Liver (tissue), 9 donors: ENCODE data around the gene GNAS-AS1. TPM values are rescaled to one million over a fixed set of nuclear protein-coding genes. Genes with fewer than 3 reads are reported as not detected.

Source experiments
- DNase-seq: peaks from one replicate; pipeline ENCODE4 v3.0.0-alpha.2; 2017; ENCODE audit warnings: low spot score
- H3K27ac ChIP-seq, 2 donors: one replicate each; pipeline ENCODE4 v1.7.0; 2013; ENCODE audit warnings: inconsistent platforms in 2 of 2, low read length in 2 of 2, control low read depth in 1 of 2, low read depth in 1 of 2, mild to moderate bottlenecking in 1 of 2
- H3K27me3 ChIP-seq, 4 donors: one replicate each; pipeline versions ENCODE4 v1.6.1 to v1.7.0; 2013; ENCODE audit warnings: low read length in 3 of 4, inconsistent platforms in 1 of 4, mild to moderate bottlenecking in 1 of 4, moderate library complexity in 1 of 4; ENCODE audit not compliant: control insufficient read depth in 4 of 4, insufficient read depth in 4 of 4
- H3K36me3 ChIP-seq, 4 donors: one replicate each; pipeline versions ENCODE4 v1.6.1 to v1.7.0; 2013; ENCODE audit warnings: low read length in 3 of 4, mild to moderate bottlenecking in 3 of 4, low read depth in 1 of 4, moderate library complexity in 1 of 4; ENCODE audit not compliant: control insufficient read depth in 4 of 4, insufficient read depth in 3 of 4
- H3K4me1 ChIP-seq, 4 donors: one replicate each; pipeline versions ENCODE4 v1.6.1 to v1.7.0; 2013; ENCODE audit warnings: low read length in 3 of 4, mild to moderate bottlenecking in 3 of 4, moderate library complexity in 1 of 4; ENCODE audit not compliant: control insufficient read depth in 4 of 4, insufficient read depth in 4 of 4
- H3K4me3 ChIP-seq, 3 donors: one replicate each; pipeline versions ENCODE4 v1.6.1 to v1.7.0; 2013; ENCODE audit warnings: low read length in 3 of 3, control low read depth in 1 of 3, low read depth in 1 of 3, mild to moderate bottlenecking in 1 of 3
- H3K9ac ChIP-seq, 2 donors: one replicate each; pipeline ENCODE4 v1.7.0; 2013; ENCODE audit warnings: low read length in 2 of 2, mild to moderate bottlenecking in 2 of 2, moderate library complexity in 2 of 2, control low read depth in 1 of 2, low read depth in 1 of 2
- H3K9me3 ChIP-seq, 4 donors: one replicate each; pipeline versions ENCODE4 v1.6.1 to v1.7.0; 2013; ENCODE audit warnings: low read length in 3 of 4; ENCODE audit not compliant: control insufficient read depth in 4 of 4
- EGR1 ChIP-seq, 2 donors: IDR thresholded peaks; 2 replicates each; pipeline ENCODE4 v1.6.1; 2016 to 2018; ENCODE audit warnings: antibody characterized with exemption in 2 of 2, low read depth in 2 of 2
- FOXA1 ChIP-seq: IDR thresholded peaks from 2 replicates; pipeline ENCODE4 v1.6.1; 2016; ENCODE audit warnings: antibody characterized with exemption
- FOXA2 ChIP-seq: IDR thresholded peaks from 2 replicates; pipeline ENCODE4 v1.6.1; 2016; ENCODE audit warnings: antibody characterized with exemption
- GABPA ChIP-seq, 2 donors: IDR thresholded peaks in 1 of 2; conservative IDR thresholded peaks in 1 of 2; 2 replicates each; pipeline ENCODE4 v1.6.1; 2016; ENCODE audit warnings: antibody characterized with exemption in 2 of 2, mild to moderate bottlenecking in 1 of 2, moderate library complexity in 1 of 2
- HNF4A ChIP-seq, 2 donors: conservative IDR thresholded peaks; 2 replicates each; pipeline ENCODE4 v1.6.1; 2016; ENCODE audit warnings: antibody characterized with exemption in 2 of 2, mild to moderate bottlenecking in 2 of 2
- HNF4G ChIP-seq: IDR thresholded peaks from 2 replicates; pipeline ENCODE4 v1.6.1; 2016; ENCODE audit warnings: antibody characterized with exemption
- JUND ChIP-seq, 2 donors: IDR thresholded peaks; 2 replicates each; pipeline ENCODE4 v1.6.1; 2016; ENCODE audit warnings: antibody characterized with exemption in 2 of 2
- NR2F2 ChIP-seq: IDR thresholded peaks from 2 replicates; pipeline ENCODE4 v1.6.1; 2016; ENCODE audit warnings: antibody characterized with exemption
- RAD21 ChIP-seq, 2 donors: IDR thresholded peaks; 2 replicates each; pipeline ENCODE4 v1.6.1; 2016; ENCODE audit warnings: antibody characterized with exemption in 2 of 2, mild to moderate bottlenecking in 2 of 2
- RXRA ChIP-seq, 2 donors: IDR thresholded peaks; 2 replicates each; pipeline ENCODE4 v1.6.1; 2017 to 2018; ENCODE audit warnings: antibody characterized with exemption in 2 of 2, mild to moderate bottlenecking in 1 of 2
- SP1 ChIP-seq: IDR thresholded peaks from 2 replicates; pipeline ENCODE4 v1.6.1; 2018; ENCODE audit warnings: antibody characterized with exemption, mild to moderate bottlenecking
- TAF1 ChIP-seq: conservative IDR thresholded peaks from 2 replicates; pipeline ENCODE4 v1.6.1; 2016; ENCODE audit warnings: antibody characterized with exemption, mild to moderate bottlenecking
- YY1 ChIP-seq: IDR thresholded peaks from 2 replicates; pipeline ENCODE4 v1.6.1; 2016; ENCODE audit warnings: antibody characterized with exemption, mild to moderate bottlenecking
- WGBS: extraction: QIAGEN DNeasy Blood & Tissue Kit; methylation state at CpG from one replicate; pipeline ENCODE4 v1.1.7; 2013; 5-methylcytosine and 5-hydroxymethylcytosine counted together
- polyA plus RNA-seq, 2 donors: library from polyadenylated mRNA; stranded (reverse) in 1 of 2; unstranded in 1 of 2; fragments of 200-250 nt in 1 of 2; fragments of >200 nt in 1 of 2; fragmentation: Nextera tagmentation in 1 of 2; extraction: Ambion mirVana in 1 of 2; gene quantifications; one replicate each; pipeline versions ENCODE4 v1.2.1 to v1.2.3, GENCODE V29; 2013 to 2015
- total RNA-seq, 2 donors: library from RNA; depleted of rRNA; stranded (reverse); fragments of >200 nt; gene quantifications; one replicate each; pipeline ENCODE4 v1.2.3, GENCODE V29; 2014
- TF ChIP-seq, protein P1 (sequence below): IDR thresholded peaks from 2 replicates; pipeline ENCODE4 v1.6.1; 2016; ENCODE audit warnings: antibody characterized with exemption
- TF ChIP-seq, protein P2 (sequence below): IDR thresholded peaks from 2 replicates; pipeline ENCODE4 v1.6.1; 2016; ENCODE audit warnings: antibody characterized with exemption, mild to moderate bottlenecking
- TF ChIP-seq, protein P3 (sequence below): fragments of 150-350 bp; IDR thresholded peaks from 2 replicates; pipeline ENCODE4 v1.5.1; 2017; ENCODE audit warnings: improper control_type of control experiment, low read depth, low read length; ENCODE audit not compliant: missing input control
- TF ChIP-seq, protein P4 (sequence below): IDR thresholded peaks from 2 replicates; pipeline ENCODE4 v1.6.1; 2016; ENCODE audit warnings: antibody characterized with exemption
- TF ChIP-seq, protein P5 (sequence below): IDR thresholded peaks from 2 replicates; pipeline ENCODE4 v1.6.1; 2016; ENCODE audit warnings: antibody characterized with exemption
- donor health status: healthy.
- donor health status: healthy.
- donor health status: healthy.
- donor health status: healthy.
- donor health status: healthy.

Gene GNAS-AS1
- total and polyA plus RNA-seq, 4 donors, result 0.08 to 0.42 (median 0.09) TPM; not detected in 1

DNA sequence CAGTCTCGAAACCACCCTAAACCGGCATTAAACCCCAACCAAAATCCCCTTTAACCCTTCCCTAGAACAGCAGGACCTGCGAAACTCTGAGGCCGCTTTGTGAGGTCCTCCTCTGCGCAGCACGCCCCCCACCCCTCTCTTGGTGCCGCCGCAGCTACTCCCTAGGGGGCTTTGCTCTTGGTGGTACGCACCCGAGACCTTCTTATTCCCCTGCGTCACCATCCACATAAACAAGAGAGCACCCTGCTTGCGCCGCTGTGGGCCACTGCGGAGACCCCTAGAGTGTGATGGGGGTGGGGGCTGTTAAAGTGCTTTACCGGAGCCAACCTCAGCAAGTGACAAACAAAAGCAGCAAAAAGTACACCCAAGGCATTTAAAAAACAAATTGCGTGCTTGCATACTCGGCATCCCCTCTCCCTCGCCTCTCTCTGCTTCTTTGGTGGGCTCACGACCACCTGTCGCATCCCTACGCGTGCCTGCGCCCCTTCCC is 1.3 kb upstream of the GNAS-AS1 start (continued):
- TF ChIP-seq, protein P1, sequence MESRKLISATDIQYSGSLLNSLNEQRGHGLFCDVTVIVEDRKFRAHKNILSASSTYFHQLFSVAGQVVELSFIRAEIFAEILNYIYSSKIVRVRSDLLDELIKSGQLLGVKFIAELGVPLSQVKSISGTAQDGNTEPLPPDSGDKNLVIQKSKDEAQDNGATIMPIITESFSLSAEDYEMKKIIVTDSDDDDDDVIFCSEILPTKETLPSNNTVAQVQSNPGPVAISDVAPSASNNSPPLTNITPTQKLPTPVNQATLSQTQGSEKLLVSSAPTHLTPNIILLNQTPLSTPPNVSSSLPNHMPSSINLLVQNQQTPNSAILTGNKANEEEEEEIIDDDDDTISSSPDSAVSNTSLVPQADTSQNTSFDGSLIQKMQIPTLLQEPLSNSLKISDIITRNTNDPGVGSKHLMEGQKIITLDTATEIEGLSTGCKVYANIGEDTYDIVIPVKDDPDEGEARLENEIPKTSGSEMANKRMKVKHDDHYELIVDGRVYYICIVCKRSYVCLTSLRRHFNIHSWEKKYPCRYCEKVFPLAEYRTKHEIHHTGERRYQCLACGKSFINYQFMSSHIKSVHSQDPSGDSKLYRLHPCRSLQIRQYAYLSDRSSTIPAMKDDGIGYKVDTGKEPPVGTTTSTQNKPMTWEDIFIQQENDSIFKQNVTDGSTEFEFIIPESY, result no peak
- TF ChIP-seq GABPA (IDR thresholded peaks at IDR 0.05 in 1 of 2, conservative IDR thresholded peaks at IDR 0.05 in 1 of 2), result no peak
- TF ChIP-seq RAD21 (IDR thresholded peaks at IDR 0.05), result no peak

DNA sequence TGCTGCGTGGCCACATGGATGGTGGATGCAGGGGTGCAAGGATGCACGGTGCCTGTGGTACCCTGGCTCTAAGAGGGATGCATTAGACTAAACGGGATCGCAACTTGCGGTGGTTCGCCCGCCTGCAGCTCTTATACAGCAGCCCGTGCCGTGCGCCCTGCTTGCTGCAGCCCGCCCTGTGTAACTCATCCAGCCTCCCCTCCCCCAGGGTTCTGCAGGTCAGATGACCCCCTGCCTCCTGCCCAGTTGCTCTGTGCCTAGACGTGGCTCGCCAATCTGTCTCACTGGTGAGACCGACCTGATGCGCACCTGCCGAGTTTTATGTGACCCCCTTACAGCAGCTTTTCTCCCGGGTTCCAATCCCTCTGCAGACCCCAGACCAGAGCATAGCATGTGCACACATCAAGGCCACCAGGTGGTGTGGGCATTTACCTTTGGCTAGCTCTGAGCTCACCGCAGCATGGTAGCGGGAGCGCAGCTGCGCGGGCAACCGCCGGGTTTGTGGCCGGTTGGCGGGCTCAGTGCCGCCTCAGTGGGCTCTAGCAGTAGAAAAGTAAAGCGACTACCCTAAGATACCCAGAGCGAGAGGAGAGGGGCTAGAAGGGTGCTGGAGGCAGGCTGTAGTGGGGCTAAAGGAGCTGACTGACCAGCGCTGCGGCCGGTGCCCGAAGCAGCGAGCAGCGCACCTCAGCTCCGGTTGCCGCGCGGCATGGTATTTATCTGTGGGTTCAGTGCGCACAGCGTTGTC is 693 bp upstream of the GNAS-AS1 start:
- peaks cover 0 to 21% (median 5%) of the 10 kb centered on the region in 4 donors for H3K4me1 ChIP-seq
- TF ChIP-seq, protein P2, sequence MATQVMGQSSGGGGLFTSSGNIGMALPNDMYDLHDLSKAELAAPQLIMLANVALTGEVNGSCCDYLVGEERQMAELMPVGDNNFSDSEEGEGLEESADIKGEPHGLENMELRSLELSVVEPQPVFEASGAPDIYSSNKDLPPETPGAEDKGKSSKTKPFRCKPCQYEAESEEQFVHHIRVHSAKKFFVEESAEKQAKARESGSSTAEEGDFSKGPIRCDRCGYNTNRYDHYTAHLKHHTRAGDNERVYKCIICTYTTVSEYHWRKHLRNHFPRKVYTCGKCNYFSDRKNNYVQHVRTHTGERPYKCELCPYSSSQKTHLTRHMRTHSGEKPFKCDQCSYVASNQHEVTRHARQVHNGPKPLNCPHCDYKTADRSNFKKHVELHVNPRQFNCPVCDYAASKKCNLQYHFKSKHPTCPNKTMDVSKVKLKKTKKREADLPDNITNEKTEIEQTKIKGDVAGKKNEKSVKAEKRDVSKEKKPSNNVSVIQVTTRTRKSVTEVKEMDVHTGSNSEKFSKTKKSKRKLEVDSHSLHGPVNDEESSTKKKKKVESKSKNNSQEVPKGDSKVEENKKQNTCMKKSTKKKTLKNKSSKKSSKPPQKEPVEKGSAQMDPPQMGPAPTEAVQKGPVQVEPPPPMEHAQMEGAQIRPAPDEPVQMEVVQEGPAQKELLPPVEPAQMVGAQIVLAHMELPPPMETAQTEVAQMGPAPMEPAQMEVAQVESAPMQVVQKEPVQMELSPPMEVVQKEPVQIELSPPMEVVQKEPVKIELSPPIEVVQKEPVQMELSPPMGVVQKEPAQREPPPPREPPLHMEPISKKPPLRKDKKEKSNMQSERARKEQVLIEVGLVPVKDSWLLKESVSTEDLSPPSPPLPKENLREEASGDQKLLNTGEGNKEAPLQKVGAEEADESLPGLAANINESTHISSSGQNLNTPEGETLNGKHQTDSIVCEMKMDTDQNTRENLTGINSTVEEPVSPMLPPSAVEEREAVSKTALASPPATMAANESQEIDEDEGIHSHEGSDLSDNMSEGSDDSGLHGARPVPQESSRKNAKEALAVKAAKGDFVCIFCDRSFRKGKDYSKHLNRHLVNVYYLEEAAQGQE, result no peak
- TF ChIP-seq FOXA1 (no peak), YY1 (no peak), FOXA2 (no peak), RAD21 (IDR thresholded peaks at IDR 0.05) (no peak), JUND (IDR thresholded peaks at IDR 0.05) (no peak), EGR1 (IDR thresholded peaks at IDR 0.05; ENCODE audit: low read depth in 2 of 2) (no peak), HNF4G (no peak), SP1 (no peak), TAF1 (no peak), HNF4A (conservative IDR thresholded peaks at IDR 0.05) (no peak), RXRA (IDR thresholded peaks at IDR 0.05) (no peak), GABPA (IDR thresholded peaks at IDR 0.05 in 1 of 2, conservative IDR thresholded peaks at IDR 0.05 in 1 of 2) (no peak), NR2F2 (no peak)
- TF ChIP-seq, protein P3, sequence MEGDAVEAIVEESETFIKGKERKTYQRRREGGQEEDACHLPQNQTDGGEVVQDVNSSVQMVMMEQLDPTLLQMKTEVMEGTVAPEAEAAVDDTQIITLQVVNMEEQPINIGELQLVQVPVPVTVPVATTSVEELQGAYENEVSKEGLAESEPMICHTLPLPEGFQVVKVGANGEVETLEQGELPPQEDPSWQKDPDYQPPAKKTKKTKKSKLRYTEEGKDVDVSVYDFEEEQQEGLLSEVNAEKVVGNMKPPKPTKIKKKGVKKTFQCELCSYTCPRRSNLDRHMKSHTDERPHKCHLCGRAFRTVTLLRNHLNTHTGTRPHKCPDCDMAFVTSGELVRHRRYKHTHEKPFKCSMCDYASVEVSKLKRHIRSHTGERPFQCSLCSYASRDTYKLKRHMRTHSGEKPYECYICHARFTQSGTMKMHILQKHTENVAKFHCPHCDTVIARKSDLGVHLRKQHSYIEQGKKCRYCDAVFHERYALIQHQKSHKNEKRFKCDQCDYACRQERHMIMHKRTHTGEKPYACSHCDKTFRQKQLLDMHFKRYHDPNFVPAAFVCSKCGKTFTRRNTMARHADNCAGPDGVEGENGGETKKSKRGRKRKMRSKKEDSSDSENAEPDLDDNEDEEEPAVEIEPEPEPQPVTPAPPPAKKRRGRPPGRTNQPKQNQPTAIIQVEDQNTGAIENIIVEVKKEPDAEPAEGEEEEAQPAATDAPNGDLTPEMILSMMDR, result no peak
- TF ChIP-seq, protein P1, result no peak
- TF ChIP-seq, protein P4, sequence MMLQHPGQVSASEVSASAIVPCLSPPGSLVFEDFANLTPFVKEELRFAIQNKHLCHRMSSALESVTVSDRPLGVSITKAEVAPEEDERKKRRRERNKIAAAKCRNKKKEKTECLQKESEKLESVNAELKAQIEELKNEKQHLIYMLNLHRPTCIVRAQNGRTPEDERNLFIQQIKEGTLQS, result no peak
- TF ChIP-seq, protein P5, sequence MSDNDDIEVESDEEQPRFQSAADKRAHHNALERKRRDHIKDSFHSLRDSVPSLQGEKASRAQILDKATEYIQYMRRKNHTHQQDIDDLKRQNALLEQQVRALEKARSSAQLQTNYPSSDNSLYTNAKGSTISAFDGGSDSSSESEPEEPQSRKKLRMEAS, result no peak
- no peak overlapping the region for H3K9ac ChIP-seq
- DNase-seq, result no peak
- no peaks in the 10 kb centered on the region for H3K36me3 ChIP-seq
- peak overlapping the region in 1 of 3 donors; percentile 39 for H3K4me3 ChIP-seq
- 45% methylated on average over 41 of the region's 41 CpGs for WGBS
- no peak overlapping the region for H3K27ac ChIP-seq
- peaks cover 0 to 10% (median 2%) of the 10 kb centered on the region in 4 donors for H3K27me3 ChIP-seq
- H3K9me3 ChIP-seq, result no peaks in the 10 kb centered on the region
